ENCODE data around the gene BCKDHB.
"Not testable (repeated sequence)": the region's sequence is repeated elsewhere in the genome, so short reads cannot be mapped to it uniquely, and the experiment has no call there.

Gene BCKDHB

DNA sequence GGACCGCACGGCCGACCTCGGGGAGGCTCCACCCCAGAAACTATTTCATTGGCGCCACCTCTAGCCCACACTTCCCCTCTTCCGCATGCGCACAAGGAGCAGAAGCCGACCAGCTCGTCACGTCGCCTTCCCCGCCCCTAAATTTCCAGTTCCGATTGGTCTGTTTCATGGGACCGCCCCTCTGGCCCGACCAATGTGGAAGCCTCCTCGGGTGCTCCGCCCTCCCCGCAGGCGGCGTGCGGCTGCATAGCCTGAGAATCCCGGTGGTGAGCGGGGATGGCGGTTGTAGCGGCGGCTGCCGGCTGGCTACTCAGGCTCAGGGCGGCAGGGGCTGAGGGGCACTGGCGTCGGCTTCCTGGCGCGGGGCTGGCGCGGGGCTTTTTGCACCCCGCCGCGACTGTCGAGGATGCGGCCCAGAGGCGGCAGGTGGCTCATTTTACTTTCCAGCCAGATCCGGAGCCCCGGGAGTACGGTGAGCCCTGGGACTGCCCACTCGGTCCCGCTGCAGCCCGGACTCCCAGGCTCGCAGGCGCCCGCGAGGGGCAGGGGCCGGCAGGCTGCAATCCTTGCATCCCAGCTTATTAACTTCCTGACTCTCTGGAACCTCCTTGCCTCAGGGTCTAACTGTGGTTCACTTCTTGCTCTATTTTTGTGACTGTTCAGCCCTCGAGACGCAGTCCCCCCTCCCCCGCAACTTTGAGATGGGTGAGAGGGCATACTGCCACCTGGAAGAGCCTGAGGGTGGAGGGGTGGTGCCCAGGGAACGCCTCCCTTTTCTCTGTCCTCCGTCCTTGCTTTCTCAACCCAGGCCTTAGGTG is at the start of gene BCKDHB:
Gene BCKDHB (plus strand): TSS at position 254 of the 818 bp plus-strand sequence. CDS start 23 bp downstream, at position 277.
- TF ChIP-seq, protein P1, sequence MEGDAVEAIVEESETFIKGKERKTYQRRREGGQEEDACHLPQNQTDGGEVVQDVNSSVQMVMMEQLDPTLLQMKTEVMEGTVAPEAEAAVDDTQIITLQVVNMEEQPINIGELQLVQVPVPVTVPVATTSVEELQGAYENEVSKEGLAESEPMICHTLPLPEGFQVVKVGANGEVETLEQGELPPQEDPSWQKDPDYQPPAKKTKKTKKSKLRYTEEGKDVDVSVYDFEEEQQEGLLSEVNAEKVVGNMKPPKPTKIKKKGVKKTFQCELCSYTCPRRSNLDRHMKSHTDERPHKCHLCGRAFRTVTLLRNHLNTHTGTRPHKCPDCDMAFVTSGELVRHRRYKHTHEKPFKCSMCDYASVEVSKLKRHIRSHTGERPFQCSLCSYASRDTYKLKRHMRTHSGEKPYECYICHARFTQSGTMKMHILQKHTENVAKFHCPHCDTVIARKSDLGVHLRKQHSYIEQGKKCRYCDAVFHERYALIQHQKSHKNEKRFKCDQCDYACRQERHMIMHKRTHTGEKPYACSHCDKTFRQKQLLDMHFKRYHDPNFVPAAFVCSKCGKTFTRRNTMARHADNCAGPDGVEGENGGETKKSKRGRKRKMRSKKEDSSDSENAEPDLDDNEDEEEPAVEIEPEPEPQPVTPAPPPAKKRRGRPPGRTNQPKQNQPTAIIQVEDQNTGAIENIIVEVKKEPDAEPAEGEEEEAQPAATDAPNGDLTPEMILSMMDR (IDR thresholded peaks at IDR 0.05; ENCODE audit: insufficient read depth, low read length, poor library complexity, severe bottlenecking): no peak
- H3K4me3 ChIP-seq (replicated peaks; ENCODE audit: low read depth, low read length): peak within 1 kb of the TSS; percentile 87
- DNase-seq (ENCODE audit: extremely low read depth, insufficient read length): peak; percentile 94
- H3K36me3 ChIP-seq (ENCODE audit: control insufficient read depth, insufficient read depth, low read length): no peaks in the 10 kb centered on the region
- H3K27me3 ChIP-seq (replicated peaks; ENCODE audit: control insufficient read depth, insufficient read depth, low read length): no peaks in the 10 kb centered on the region

DNA sequence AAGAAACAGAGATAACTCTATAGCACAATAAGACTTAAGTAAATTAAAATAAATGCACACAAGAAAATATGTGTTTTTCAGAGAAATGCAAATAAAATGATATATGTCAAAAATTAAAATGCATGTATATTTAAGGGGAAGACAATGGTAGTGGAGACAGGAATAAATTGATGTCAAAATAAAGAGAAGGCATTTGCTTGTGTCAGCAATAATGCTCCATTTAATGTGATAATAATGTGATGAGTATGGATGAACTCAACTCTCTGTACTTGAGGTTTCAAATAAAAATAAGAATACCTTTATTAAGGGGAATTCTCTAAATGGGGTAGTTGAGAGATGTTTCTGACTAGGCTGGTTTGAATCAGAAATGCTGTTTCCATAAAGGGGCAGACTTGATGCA is 45.7 kb upstream of the BCKDHB start:
- H3K27me3 ChIP-seq (replicated peaks; ENCODE audit: control insufficient read depth, insufficient read depth, low read length): no peaks in the 10 kb centered on the region
- TF ChIP-seq, protein P1 (IDR thresholded peaks at IDR 0.05; ENCODE audit: insufficient read depth, low read length, poor library complexity, severe bottlenecking): no peak
- no peak for DNase-seq (ENCODE audit: extremely low read depth, insufficient read length)
- H3K36me3 ChIP-seq (ENCODE audit: control insufficient read depth, insufficient read depth, low read length): no peaks in the 10 kb centered on the region
- no peak overlapping the region for H3K4me3 ChIP-seq (replicated peaks; ENCODE audit: low read depth, low read length)

DNA sequence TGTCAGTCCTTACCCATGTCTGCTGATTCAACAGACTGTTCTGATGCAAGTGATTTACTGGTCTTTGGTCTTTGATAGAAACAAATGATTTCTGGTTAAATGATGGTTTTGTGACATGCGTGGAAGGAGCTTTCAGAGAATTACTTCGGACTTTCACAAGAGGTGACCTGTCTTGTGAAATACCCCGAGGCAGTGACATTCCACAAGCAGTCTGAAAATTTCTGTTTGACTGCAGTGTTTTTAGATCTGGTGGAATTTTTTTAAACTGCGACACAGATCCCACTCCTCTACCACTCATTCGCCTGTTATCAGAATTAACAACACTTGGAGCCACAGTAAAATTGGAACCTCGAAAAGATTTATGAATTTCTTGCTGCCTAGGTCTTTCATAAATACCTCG is 38.3 kb upstream of the BCKDHB start:
- DNase-seq (ENCODE audit: extremely low read depth, insufficient read length); H3K4me3 ChIP-seq (replicated peaks; ENCODE audit: low read depth, low read length); H3K27me3 ChIP-seq (replicated peaks; ENCODE audit: control insufficient read depth, insufficient read depth, low read length); H3K36me3 ChIP-seq (ENCODE audit: control insufficient read depth, insufficient read depth, low read length): not testable (repeated sequence)

DNA sequence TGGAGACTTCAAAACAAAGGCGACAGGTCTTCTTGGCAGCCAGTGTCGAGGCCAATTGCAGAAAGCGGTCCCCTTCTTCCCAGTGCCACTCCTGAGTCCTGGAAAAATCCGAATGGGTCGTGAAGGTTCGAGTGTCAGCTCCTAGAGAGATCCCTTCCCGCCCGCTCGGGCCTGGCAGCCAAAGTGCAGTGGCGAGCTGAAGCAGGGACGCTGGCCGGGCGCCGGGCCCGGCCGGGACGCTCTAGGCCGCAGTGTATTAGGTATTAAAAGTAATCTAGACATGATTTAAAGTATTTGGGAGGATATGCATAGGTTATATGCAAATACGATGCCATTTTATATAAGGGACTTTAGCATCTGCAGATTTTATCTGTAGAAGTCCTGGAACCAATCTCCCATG is 36.0 kb upstream of the BCKDHB start:
- H3K36me3 ChIP-seq (ENCODE audit: control insufficient read depth, insufficient read depth, low read length); H3K4me3 ChIP-seq (replicated peaks; ENCODE audit: low read depth, low read length); H3K27me3 ChIP-seq (replicated peaks; ENCODE audit: control insufficient read depth, insufficient read depth, low read length): not testable (repeated sequence)
- DNase-seq (ENCODE audit: extremely low read depth, insufficient read length): peak; percentile 3

DNA sequence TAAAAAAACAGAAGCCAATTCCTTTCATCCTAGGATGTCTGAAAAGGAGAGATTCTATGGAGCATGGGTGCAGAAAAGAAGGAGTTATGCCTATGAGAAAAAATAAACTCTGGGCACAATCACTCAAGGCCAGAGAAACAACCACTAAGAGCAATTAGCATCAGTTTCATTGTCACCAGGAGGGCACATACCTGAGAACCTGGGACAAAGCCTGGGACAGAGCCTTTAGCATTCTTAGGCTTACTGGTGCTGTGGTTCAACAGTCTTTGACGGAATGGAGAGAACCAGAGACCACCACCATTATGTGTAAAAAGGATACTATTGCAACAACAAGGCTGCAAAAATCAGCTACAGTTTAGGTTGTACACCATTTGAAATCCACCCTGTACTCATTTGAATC is 29.4 kb upstream of the BCKDHB start:
- TF ChIP-seq, protein P1 (IDR thresholded peaks at IDR 0.05; ENCODE audit: insufficient read depth, low read length, poor library complexity, severe bottlenecking): no peak
- DNase-seq (ENCODE audit: extremely low read depth, insufficient read length): no peak
- Histone ChIP-seq H3K27me3 (replicated peaks; ENCODE audit: control insufficient read depth, insufficient read depth, low read length) (no peaks in the 10 kb centered on the region; the same call in none of the 2 replicates), H3K4me3 (replicated peaks; ENCODE audit: low read depth, low read length) (no peak overlapping the region), H3K36me3 (ENCODE audit: control insufficient read depth, insufficient read depth, low read length) (no peaks in the 10 kb centered on the region)

DNA sequence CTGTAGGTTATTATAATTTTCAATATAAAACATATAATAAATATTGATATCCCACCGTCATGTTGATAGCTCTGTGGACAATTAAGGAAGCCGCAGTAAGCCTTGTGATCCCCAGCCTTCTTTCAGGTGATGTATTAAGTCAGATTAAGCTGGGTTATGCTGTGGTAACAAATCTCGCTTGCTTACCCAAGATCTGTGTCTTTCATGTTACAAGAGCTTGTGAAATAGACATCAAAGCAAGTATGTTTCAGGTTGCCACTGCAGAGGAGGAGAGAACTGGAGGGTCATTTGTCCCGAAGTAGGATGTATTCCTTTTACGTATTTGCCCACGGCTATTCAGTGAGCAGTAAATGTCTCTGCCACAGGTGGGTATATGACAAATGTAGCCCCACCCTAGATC is 17.8 kb upstream of the BCKDHB start:
- no peaks in the 10 kb centered on the region for H3K36me3 ChIP-seq (ENCODE audit: control insufficient read depth, insufficient read depth, low read length)
- H3K4me3 ChIP-seq (replicated peaks; ENCODE audit: low read depth, low read length): no peak overlapping the region
- H3K27me3 ChIP-seq (replicated peaks; ENCODE audit: control insufficient read depth, insufficient read depth, low read length): no peaks in the 10 kb centered on the region
- TF ChIP-seq, protein P1 (IDR thresholded peaks at IDR 0.05; ENCODE audit: insufficient read depth, low read length, poor library complexity, severe bottlenecking): no peak
- DNase-seq (ENCODE audit: extremely low read depth, insufficient read length): no peak

Measured in GM06990 (cell line).